Lower leg skin (tissue), 3 donors: ENCODE data around the gene ADD1.
"Not testable (repeated sequence)": the region's sequence is repeated elsewhere in the genome, so short reads cannot be mapped to it uniquely, and the experiment has no call there.

Experiments
- POLR2A ChIP-seq, 2 donors: fragments of 450-650 bp; IDR thresholded peaks; one replicate each; pipeline ENCODE4 v1.6.1; 2016 to 2017; ENCODE audit warnings: antibody characterized with exemption in 2 of 2, mild to moderate bottlenecking in 1 of 2, moderate library complexity in 1 of 2
- TF ChIP-seq, protein P1 (sequence below), 3 donors: fragments of 450-650 bp; IDR thresholded peaks; one replicate each; pipeline ENCODE4 v1.5.1; 2016; ENCODE audit warnings: antibody characterized with exemption in 3 of 3, mild to moderate bottlenecking in 3 of 3, moderate library complexity in 2 of 3

DNA sequence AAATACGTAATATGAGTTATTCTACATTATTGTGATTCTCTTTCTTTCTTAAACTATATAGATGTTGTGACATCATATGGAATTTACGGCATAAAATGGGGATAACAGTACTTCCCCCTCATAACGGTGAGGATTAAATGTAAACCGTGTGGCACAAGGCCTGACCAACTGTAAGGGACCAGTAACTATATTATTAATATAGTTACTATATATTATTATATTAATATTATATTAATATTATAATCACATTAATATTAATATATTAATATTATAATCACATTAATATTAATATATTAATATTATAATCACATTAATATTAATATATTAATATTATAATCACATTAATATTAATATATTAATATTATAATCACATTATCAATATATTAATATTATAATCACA is 116.8 kb downstream of the ADD1 start:
- TF ChIP-seq, protein P1, sequence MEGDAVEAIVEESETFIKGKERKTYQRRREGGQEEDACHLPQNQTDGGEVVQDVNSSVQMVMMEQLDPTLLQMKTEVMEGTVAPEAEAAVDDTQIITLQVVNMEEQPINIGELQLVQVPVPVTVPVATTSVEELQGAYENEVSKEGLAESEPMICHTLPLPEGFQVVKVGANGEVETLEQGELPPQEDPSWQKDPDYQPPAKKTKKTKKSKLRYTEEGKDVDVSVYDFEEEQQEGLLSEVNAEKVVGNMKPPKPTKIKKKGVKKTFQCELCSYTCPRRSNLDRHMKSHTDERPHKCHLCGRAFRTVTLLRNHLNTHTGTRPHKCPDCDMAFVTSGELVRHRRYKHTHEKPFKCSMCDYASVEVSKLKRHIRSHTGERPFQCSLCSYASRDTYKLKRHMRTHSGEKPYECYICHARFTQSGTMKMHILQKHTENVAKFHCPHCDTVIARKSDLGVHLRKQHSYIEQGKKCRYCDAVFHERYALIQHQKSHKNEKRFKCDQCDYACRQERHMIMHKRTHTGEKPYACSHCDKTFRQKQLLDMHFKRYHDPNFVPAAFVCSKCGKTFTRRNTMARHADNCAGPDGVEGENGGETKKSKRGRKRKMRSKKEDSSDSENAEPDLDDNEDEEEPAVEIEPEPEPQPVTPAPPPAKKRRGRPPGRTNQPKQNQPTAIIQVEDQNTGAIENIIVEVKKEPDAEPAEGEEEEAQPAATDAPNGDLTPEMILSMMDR (IDR thresholded peaks at IDR 0.05): not testable (repeated sequence)
- not testable (repeated sequence) for TF ChIP-seq POLR2A (IDR thresholded peaks at IDR 0.05)
